Activated T-cell treated with anti-CD3 and anti-CD28 coated beads, Interleukin-2, amount 50 U/mL, for 72 hours (primary cell): ENCODE measurements around the gene HTRA2. TPM values are rescaled to one million over a fixed set of nuclear protein-coding genes. Genes with fewer than 3 reads are reported as not detected.

Source experiments
- ATAC-seq, 2 donors: fragments of 150-1000 bp; cut with Tn5 transposase; replicated peaks in 1 of 2; 2 replicates each; pipeline ENCODE4 v1.10.0; 2021; ENCODE audit warnings: moderate library complexity in 2 of 2, mild to moderate bottlenecking in 1 of 2
- DNase-seq, 2 donors: peaks; one replicate each; pipeline ENCODE4 v3.0.0; 2021 to 2022; ENCODE audit warnings: mixed read lengths in 1 of 2
- H3K27ac Mint-ChIP-seq: one replicate; pipeline ENCODE4 v1.8.0; 2022; ENCODE audit warnings: mild to moderate bottlenecking, moderate library complexity, mixed read lengths
- H3K27me3 Mint-ChIP-seq: one replicate; pipeline ENCODE4 v1.8.0; 2022; ENCODE audit warnings: low read depth, mixed read lengths
- H3K36me3 Mint-ChIP-seq, 2 donors: one replicate each; pipeline ENCODE4 v1.8.0; 2022; ENCODE audit warnings: mixed read lengths in 2 of 2, mild to moderate bottlenecking in 1 of 2; ENCODE audit not compliant: insufficient read depth in 2 of 2
- H3K4me1 Mint-ChIP-seq: one replicate; pipeline ENCODE4 v1.8.0; 2022; ENCODE audit warnings: low read depth, mixed read lengths
- H3K4me3 Mint-ChIP-seq, 2 donors: one replicate each; pipeline ENCODE4 v1.8.0; 2022; ENCODE audit warnings: mild to moderate bottlenecking in 2 of 2, mixed read lengths in 2 of 2, moderate library complexity in 2 of 2
- H3K9me3 Mint-ChIP-seq, 2 donors: one replicate each; pipeline ENCODE4 v1.8.0; 2022; ENCODE audit warnings: mixed read lengths in 2 of 2
- total RNA-seq, 2 donors: library from RNA; stranded (reverse); gene quantifications; one replicate each; pipeline ENCODE4 v1.2.3, GENCODE V29; 2022

HTRA2 gene
- total RNA-seq, 2 donors from 2014 or later: 74.3 to 84.9 TPM

- ATAC-seq (peak; percentile 22 to 27), DNase-seq (peak in 1 of 2 donors; percentile 29)
- Mint-ChIP-seq H3K27ac (no peak within 1 kb of the TSS), H3K27me3 (peaks cover 76% of the 10 kb centered on the region), H3K36me3 (peaks cover 3 to 7% of the 10 kb centered on the region in 2 donors), H3K4me1 (peaks cover 26% of the 10 kb centered on the region), H3K4me3 (peak within 1 kb of the TSS; percentile 71 to 86), H3K9me3 (no peaks in the 10 kb centered on the region)
These were observed 15.1 kb upstream of the HTRA2 start, which contains the start of gene TLX2 for GRCh38 chr2:74514368-74515270. Gene TLX2, plus strand, starts transcription at chr2:74514450. Its CDS starts 357 bp downstream, at chr2:74514807.

- H3K27ac Mint-ChIP-seq: no peak overlapping the region
- H3K9me3 Mint-ChIP-seq: no peaks in the 10 kb centered on the region
- peaks cover 3 to 7% of the 10 kb centered on the region in 2 donors for H3K36me3 Mint-ChIP-seq
- H3K4me1 Mint-ChIP-seq: peaks cover 22% of the 10 kb centered on the region
- DNase-seq: no peak
- peaks cover 80% of the 10 kb centered on the region for H3K27me3 Mint-ChIP-seq
- peak overlapping the region; percentile 71 to 86 for H3K4me3 Mint-ChIP-seq
- ATAC-seq: peak; percentile 2 to 10
These were observed 14.3 kb upstream of the HTRA2 start for GRCh38 chr2:74515271-74515980.

- Mint-ChIP-seq H3K36me3 (peaks cover 3 to 7% of the 10 kb centered on the region in 2 donors), H3K4me1 (peaks cover 21% of the 10 kb centered on the region), H3K27ac (no peak overlapping the region), H3K27me3 (peaks cover 81% of the 10 kb centered on the region), H3K4me3 (peak overlapping the region; percentile 84 to 86), H3K9me3 (no peaks in the 10 kb centered on the region)
- ATAC-seq: peak; percentile 77 to 82
- peak; percentile 81 to 85 for DNase-seq
These were observed 13.6 kb upstream of the HTRA2 start for GRCh38 chr2:74515981-74516633.

- ATAC-seq (no peak), DNase-seq (no peak)
- Mint-ChIP-seq H3K4me1 (peaks cover 15% of the 10 kb centered on the region), H3K36me3 (peaks cover 3 to 7% of the 10 kb centered on the region in 2 donors), H3K4me3 (peak overlapping the region; percentile 84 to 86), H3K9me3 (no peaks in the 10 kb centered on the region), H3K27me3 (peaks cover 75% of the 10 kb centered on the region), H3K27ac (no peak overlapping the region)
These were observed 13.1 kb upstream of the HTRA2 start for GRCh38 chr2:74516650-74517049.

- DNase-seq (no peak), ATAC-seq (no peak)
- Mint-ChIP-seq H3K27ac (no peak overlapping the region), H3K36me3 (peaks cover 8 to 12% of the 10 kb centered on the region in 2 donors), H3K4me3 (no peak overlapping the region), H3K9me3 (peaks cover 0 to 3% of the 10 kb centered on the region in 2 donors), H3K27me3 (peaks cover 29% of the 10 kb centered on the region), H3K4me1 (peaks cover 4% of the 10 kb centered on the region)
These were observed 7.2 kb upstream of the HTRA2 start for GRCh38 chr2:74522516-74522915.

- no peak overlapping the region for H3K4me3 Mint-ChIP-seq
- DNase-seq: no peak
- peaks cover 14% of the 10 kb centered on the region for H3K27me3 Mint-ChIP-seq
- peaks cover 0 to 3% of the 10 kb centered on the region in 2 donors for H3K9me3 Mint-ChIP-seq
- no peak overlapping the region for H3K27ac Mint-ChIP-seq
- ATAC-seq: no peak
- peaks cover 18% of the 10 kb centered on the region for H3K4me1 Mint-ChIP-seq
- H3K36me3 Mint-ChIP-seq: peaks cover 16% of the 10 kb centered on the region in 2 donors
These were observed 5.7 kb upstream of the HTRA2 start for GRCh38 chr2:74524005-74524404.

- peaks cover 0 to 3% of the 10 kb centered on the region in 2 donors for H3K9me3 Mint-ChIP-seq
- peaks cover 18% of the 10 kb centered on the region for H3K4me1 Mint-ChIP-seq
- H3K27ac Mint-ChIP-seq: no peak overlapping the region
- H3K36me3 Mint-ChIP-seq: peaks cover 16 to 17% of the 10 kb centered on the region in 2 donors
- no peak for DNase-seq
- ATAC-seq: no peak
- peaks cover 4% of the 10 kb centered on the region for H3K27me3 Mint-ChIP-seq
- no peak overlapping the region for H3K4me3 Mint-ChIP-seq
These were observed 4.6 kb upstream of the HTRA2 start for GRCh38 chr2:74524955-74525716.

GRCh38 chr2:74525717-74526648, 3.8 kb upstream of the HTRA2 start, which contains the start of gene DQX1:
Gene DQX1, minus strand, starts transcription at chr2:74526231. Its CDS starts 502 bp downstream, at chr2:74525729.
- ATAC-seq (no peak), DNase-seq (no peak)
- Mint-ChIP-seq H3K27me3 (no peaks in the 10 kb centered on the region), H3K4me3 (peak within 1 kb of the TSS; percentile 36 to 53), H3K4me1 (peaks cover 23% of the 10 kb centered on the region), H3K9me3 (peaks cover 0 to 3% of the 10 kb centered on the region in 2 donors), H3K27ac (no peak within 1 kb of the TSS), H3K36me3 (peaks cover 17 to 19% of the 10 kb centered on the region in 2 donors)

GRCh38 chr2:74526649-74527230, 3.0 kb upstream of the HTRA2 start:
- peaks cover 17 to 19% of the 10 kb centered on the region in 2 donors for H3K36me3 Mint-ChIP-seq
- H3K27me3 Mint-ChIP-seq: no peaks in the 10 kb centered on the region
- peaks cover 31% of the 10 kb centered on the region for H3K4me1 Mint-ChIP-seq
- ATAC-seq (no peak), DNase-seq (no peak)
- no peak overlapping the region for H3K27ac Mint-ChIP-seq
- H3K9me3 Mint-ChIP-seq: peaks cover 0 to 3% of the 10 kb centered on the region in 2 donors
- peak overlapping the region; percentile 36 to 53 for H3K4me3 Mint-ChIP-seq

- Mint-ChIP-seq H3K36me3 (peaks cover 23% of the 10 kb centered on the region in 2 donors), H3K27ac (no peak overlapping the region), H3K9me3 (peaks cover 0 to 3% of the 10 kb centered on the region in 2 donors), H3K4me3 (peak overlapping the region; percentile 98 to 99), H3K4me1 (peaks cover 38% of the 10 kb centered on the region), H3K27me3 (no peaks in the 10 kb centered on the region)
- no peak for ATAC-seq
- no peak for DNase-seq
These were observed 2.0 kb upstream of the HTRA2 start for GRCh38 chr2:74527741-74528140.
